ENCODE measurements around the gene KCNQ1.

Gene KCNQ1

DNA sequence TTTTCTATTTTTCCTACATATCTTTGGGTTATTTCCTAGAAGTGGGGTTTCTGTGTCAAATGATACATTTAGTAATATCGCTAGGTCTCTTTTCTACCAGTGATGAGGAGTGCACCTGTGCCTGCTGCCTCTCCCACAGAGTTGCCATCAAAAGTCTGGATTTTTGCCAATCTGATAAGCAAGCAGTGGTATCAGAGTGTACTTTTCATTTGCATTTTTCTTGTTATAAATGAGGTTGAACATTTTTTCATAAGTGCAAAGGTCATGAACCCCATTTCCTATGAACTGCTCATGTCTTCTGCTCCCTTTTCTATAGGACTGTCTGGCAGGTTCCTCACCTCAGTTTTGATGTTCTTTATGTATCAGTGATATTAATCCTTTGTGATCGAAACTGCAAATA lies 2.2 kb upstream of the KCNQ1 start:
- TF ChIP-seq ZNF8 (CRISPR knock-in tag; IDR thresholded peaks at IDR 0.05) (no peak), PPARA (CRISPR knock-in tag; IDR thresholded peaks at IDR 0.05; ENCODE audit: borderline replicate concordance) (no peak), GLIS3 (CRISPR knock-in tag; IDR thresholded peaks at IDR 0.05) (no peak), BACH2 (CRISPR knock-in tag; IDR thresholded peaks at IDR 0.05; ENCODE audit: borderline replicate concordance) (no peak), CSDC2 (CRISPR knock-in tag; IDR thresholded peaks at IDR 0.05) (no peak), TCF4 (CRISPR knock-in tag; IDR thresholded peaks at IDR 0.05; ENCODE audit: borderline replicate concordance) (no peak), ZNF565 (CRISPR knock-in tag; conservative IDR thresholded peaks at IDR 0.05; ENCODE audit: low read depth) (no peak), ZC3H10 (CRISPR knock-in tag; IDR thresholded peaks at IDR 0.05) (no peak)
- TF ChIP-seq, protein P1, sequence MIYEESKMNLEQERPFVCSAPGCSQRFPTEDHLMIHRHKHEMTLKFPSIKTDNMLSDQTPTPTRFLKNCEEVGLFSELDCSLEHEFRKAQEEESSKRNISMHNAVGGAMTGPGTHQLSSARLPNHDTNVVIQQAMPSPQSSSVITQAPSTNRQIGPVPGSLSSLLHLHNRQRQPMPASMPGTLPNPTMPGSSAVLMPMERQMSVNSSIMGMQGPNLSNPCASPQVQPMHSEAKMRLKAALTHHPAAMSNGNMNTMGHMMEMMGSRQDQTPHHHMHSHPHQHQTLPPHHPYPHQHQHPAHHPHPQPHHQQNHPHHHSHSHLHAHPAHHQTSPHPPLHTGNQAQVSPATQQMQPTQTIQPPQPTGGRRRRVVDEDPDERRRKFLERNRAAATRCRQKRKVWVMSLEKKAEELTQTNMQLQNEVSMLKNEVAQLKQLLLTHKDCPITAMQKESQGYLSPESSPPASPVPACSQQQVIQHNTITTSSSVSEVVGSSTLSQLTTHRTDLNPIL (CRISPR knock-in tag; IDR thresholded peaks at IDR 0.05; ENCODE audit: low read depth), result no peak
- TF ChIP-seq, protein P2, sequence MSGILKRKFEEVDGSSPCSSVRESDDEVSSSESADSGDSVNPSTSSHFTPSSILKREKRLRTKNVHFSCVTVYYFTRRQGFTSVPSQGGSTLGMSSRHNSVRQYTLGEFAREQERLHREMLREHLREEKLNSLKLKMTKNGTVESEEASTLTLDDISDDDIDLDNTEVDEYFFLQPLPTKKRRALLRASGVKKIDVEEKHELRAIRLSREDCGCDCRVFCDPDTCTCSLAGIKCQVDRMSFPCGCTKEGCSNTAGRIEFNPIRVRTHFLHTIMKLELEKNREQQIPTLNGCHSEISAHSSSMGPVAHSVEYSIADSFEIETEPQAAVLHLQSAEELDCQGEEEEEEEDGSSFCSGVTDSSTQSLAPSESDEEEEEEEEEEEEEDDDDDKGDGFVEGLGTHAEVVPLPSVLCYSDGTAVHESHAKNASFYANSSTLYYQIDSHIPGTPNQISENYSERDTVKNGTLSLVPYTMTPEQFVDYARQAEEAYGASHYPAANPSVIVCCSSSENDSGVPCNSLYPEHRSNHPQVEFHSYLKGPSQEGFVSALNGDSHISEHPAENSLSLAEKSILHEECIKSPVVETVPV (CRISPR knock-in tag; IDR thresholded peaks at IDR 0.05), result no peak
- ATAC-seq, result no peak

DNA sequence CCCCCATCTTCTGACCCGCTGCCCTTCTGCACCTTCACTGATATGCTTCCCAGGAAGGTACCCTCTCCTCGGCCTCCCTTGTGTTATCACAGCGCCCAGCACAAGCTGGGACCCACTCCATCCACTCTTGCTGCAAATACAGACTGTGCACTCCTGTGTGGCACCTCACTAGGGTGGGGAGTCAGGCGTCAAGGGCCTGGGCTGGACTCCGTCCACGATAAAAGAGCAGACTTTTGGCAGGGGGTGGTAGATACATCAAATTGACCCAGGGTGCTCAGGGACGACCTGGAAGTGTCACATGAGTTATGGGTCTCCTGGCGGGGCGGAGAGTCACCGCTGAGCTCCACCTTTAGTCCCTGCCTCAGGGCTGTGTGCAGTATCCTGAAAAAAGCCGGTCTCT lies 1.4 kb upstream of the KCNQ1 start:
- TF ChIP-seq, protein P3, sequence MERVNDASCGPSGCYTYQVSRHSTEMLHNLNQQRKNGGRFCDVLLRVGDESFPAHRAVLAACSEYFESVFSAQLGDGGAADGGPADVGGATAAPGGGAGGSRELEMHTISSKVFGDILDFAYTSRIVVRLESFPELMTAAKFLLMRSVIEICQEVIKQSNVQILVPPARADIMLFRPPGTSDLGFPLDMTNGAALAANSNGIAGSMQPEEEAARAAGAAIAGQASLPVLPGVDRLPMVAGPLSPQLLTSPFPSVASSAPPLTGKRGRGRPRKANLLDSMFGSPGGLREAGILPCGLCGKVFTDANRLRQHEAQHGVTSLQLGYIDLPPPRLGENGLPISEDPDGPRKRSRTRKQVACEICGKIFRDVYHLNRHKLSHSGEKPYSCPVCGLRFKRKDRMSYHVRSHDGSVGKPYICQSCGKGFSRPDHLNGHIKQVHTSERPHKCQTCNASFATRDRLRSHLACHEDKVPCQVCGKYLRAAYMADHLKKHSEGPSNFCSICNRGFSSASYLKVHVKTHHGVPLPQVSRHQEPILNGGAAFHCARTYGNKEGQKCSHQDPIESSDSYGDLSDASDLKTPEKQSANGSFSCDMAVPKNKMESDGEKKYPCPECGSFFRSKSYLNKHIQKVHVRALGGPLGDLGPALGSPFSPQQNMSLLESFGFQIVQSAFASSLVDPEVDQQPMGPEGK (CRISPR knock-in tag; IDR thresholded peaks at IDR 0.05; ENCODE audit: borderline replicate concordance), result no peak
- TF ChIP-seq, protein P1 (CRISPR knock-in tag; IDR thresholded peaks at IDR 0.05; ENCODE audit: low read depth), result no peak
- TF ChIP-seq, protein P4, sequence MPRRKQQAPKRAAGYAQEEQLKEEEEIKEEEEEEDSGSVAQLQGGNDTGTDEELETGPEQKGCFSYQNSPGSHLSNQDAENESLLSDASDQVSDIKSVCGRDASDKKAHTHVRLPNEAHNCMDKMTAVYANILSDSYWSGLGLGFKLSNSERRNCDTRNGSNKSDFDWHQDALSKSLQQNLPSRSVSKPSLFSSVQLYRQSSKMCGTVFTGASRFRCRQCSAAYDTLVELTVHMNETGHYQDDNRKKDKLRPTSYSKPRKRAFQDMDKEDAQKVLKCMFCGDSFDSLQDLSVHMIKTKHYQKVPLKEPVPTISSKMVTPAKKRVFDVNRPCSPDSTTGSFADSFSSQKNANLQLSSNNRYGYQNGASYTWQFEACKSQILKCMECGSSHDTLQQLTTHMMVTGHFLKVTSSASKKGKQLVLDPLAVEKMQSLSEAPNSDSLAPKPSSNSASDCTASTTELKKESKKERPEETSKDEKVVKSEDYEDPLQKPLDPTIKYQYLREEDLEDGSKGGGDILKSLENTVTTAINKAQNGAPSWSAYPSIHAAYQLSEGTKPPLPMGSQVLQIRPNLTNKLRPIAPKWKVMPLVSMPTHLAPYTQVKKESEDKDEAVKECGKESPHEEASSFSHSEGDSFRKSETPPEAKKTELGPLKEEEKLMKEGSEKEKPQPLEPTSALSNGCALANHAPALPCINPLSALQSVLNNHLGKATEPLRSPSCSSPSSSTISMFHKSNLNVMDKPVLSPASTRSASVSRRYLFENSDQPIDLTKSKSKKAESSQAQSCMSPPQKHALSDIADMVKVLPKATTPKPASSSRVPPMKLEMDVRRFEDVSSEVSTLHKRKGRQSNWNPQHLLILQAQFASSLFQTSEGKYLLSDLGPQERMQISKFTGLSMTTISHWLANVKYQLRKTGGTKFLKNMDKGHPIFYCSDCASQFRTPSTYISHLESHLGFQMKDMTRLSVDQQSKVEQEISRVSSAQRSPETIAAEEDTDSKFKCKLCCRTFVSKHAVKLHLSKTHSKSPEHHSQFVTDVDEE (CRISPR knock-in tag; IDR thresholded peaks at IDR 0.05), result no peak
- TF ChIP-seq CSDC2 (CRISPR knock-in tag; IDR thresholded peaks at IDR 0.05) (no peak), ZNF70 (CRISPR knock-in tag; IDR thresholded peaks at IDR 0.05) (no peak), BACH2 (CRISPR knock-in tag; IDR thresholded peaks at IDR 0.05; ENCODE audit: borderline replicate concordance) (no peak), TCF4 (CRISPR knock-in tag; IDR thresholded peaks at IDR 0.05; ENCODE audit: borderline replicate concordance) (no peak), PPARA (CRISPR knock-in tag; IDR thresholded peaks at IDR 0.05; ENCODE audit: borderline replicate concordance) (no peak), ZFP3 (CRISPR knock-in tag; IDR thresholded peaks at IDR 0.05) (no peak), RARB (CRISPR knock-in tag; IDR thresholded peaks at IDR 0.05) (no peak), ISL1 (CRISPR knock-in tag; IDR thresholded peaks at IDR 0.05) (no peak), SNAI2 (CRISPR knock-in tag; IDR thresholded peaks at IDR 0.05) (no peak), ARNTL (CRISPR knock-in tag; IDR thresholded peaks at IDR 0.05; ENCODE audit: borderline replicate concordance, low read depth) (no peak), TOX (CRISPR knock-in tag; IDR thresholded peaks at IDR 0.05; ENCODE audit: borderline replicate concordance) (no peak)
- TF ChIP-seq, protein P5, sequence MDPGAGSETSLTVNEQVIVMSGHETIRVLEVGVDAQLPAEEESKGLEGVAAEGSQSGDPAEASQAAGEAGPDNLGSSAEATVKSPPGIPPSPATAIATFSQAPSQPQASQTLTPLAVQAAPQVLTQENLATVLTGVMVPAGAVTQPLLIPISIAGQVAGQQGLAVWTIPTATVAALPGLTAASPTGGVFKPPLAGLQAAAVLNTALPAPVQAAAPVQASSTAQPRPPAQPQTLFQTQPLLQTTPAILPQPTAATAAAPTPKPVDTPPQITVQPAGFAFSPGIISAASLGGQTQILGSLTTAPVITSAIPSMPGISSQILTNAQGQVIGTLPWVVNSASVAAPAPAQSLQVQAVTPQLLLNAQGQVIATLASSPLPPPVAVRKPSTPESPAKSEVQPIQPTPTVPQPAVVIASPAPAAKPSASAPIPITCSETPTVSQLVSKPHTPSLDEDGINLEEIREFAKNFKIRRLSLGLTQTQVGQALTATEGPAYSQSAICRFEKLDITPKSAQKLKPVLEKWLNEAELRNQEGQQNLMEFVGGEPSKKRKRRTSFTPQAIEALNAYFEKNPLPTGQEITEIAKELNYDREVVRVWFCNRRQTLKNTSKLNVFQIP (CRISPR knock-in tag; IDR thresholded peaks at IDR 0.05; ENCODE audit: borderline replicate concordance, low read depth), result no peak
- no peak for ATAC-seq

Data from SK-N-SH treated with all-trans-retinoic acid at 6 μM for 48 hours (cell line).